ENCODE data around the gene NKPD1. TPM values are rescaled to one million over a fixed set of nuclear protein-coding genes. Genes with fewer than 3 reads are reported as not detected.

Gene NKPD1
- total RNA-seq, 4 donors from 2014 or later, result 0.35 to 0.40 TPM; not detected in 2

- no peak for TF ChIP-seq CTCF (IDR thresholded peaks at IDR 0.05)
- no peak for DNase-seq
- Histone ChIP-seq H3K27me3 (no peaks in the 10 kb centered on the region), H3K9me3 (no peaks in the 10 kb centered on the region), H3K4me3 (no peak overlapping the region), H3K4me1 (peaks cover 0 to 20% (median 1%) of the 10 kb centered on the region in 4 donors), H3K27ac (no peak overlapping the region), H3K36me3 (no peaks in the 10 kb centered on the region)
These were observed 34.1 kb downstream of the NKPD1 start for GRCh38 chr19:45126654-45127053.

- H3K27me3 ChIP-seq, result no peaks in the 10 kb centered on the region
- TF ChIP-seq CTCF (IDR thresholded peaks at IDR 0.05) (peak; percentile 57 to 82 (median 74)), POLR2A (IDR thresholded peaks at IDR 0.05) (no peak)
- H3K4me3 ChIP-seq, result no peak overlapping the region
- peaks cover 0 to 20% (median 3%) of the 10 kb centered on the region in 4 donors for H3K4me1 ChIP-seq
- peak; percentile 72 to 88 (median 86) for DNase-seq
- H3K9me3 ChIP-seq, result no peaks in the 10 kb centered on the region
- no peaks in the 10 kb centered on the region for H3K36me3 ChIP-seq
- no peak overlapping the region for H3K27ac ChIP-seq
These were observed 34.7 kb downstream of the NKPD1 start for GRCh38 chr19:45125975-45126493.

- TF ChIP-seq POLR2A (IDR thresholded peaks at IDR 0.05) (no peak), CTCF (IDR thresholded peaks at IDR 0.05) (no peak)
- DNase-seq, result no peak
- Histone ChIP-seq H3K36me3 (no peaks in the 10 kb centered on the region), H3K4me3 (no peak overlapping the region), H3K27me3 (no peaks in the 10 kb centered on the region), H3K27ac (no peak overlapping the region), H3K4me1 (peaks cover 0 to 20% (median 3%) of the 10 kb centered on the region in 4 donors), H3K9me3 (no peaks in the 10 kb centered on the region)
These were observed 35.4 kb downstream of the NKPD1 start for GRCh38 chr19:45125360-45125759.

- H3K27ac ChIP-seq, result no peak overlapping the region
- TF ChIP-seq POLR2A (IDR thresholded peaks at IDR 0.05) (no peak), CTCF (IDR thresholded peaks at IDR 0.05) (no peak)
- no peaks in the 10 kb centered on the region for H3K36me3 ChIP-seq
- no peak for DNase-seq
- H3K4me3 ChIP-seq, result no peak overlapping the region
- H3K9me3 ChIP-seq, result no peaks in the 10 kb centered on the region
- H3K4me1 ChIP-seq, result peaks cover 0 to 27% (median 6%) of the 10 kb centered on the region in 4 donors
- H3K27me3 ChIP-seq, result no peaks in the 10 kb centered on the region
These were observed 36.8 kb downstream of the NKPD1 start for GRCh38 chr19:45124021-45124420.

GRCh38 chr19:45123440-45123850, 37.3 kb downstream of the NKPD1 start:
- Histone ChIP-seq H3K27me3 (no peaks in the 10 kb centered on the region), H3K36me3 (no peaks in the 10 kb centered on the region), H3K4me1 (peaks cover 0 to 32% (median 9%) of the 10 kb centered on the region in 4 donors), H3K27ac (no peak overlapping the region), H3K9me3 (no peaks in the 10 kb centered on the region), H3K4me3 (no peak overlapping the region)
- DNase-seq, result no peak
- TF ChIP-seq POLR2A (IDR thresholded peaks at IDR 0.05), result no peak
- no peak for TF ChIP-seq CTCF (IDR thresholded peaks at IDR 0.05)

GRCh38 chr19:45122832-45123231, 38.0 kb downstream of the NKPD1 start:
- Histone ChIP-seq H3K9me3 (no peaks in the 10 kb centered on the region), H3K27me3 (no peaks in the 10 kb centered on the region), H3K4me1 (peaks cover 0 to 38% (median 12%) of the 10 kb centered on the region in 4 donors), H3K27ac (no peak overlapping the region), H3K36me3 (no peaks in the 10 kb centered on the region), H3K4me3 (no peak overlapping the region)
- no peak for DNase-seq
- no peak for TF ChIP-seq POLR2A (IDR thresholded peaks at IDR 0.05)
- no peak for TF ChIP-seq CTCF (IDR thresholded peaks at IDR 0.05)

Data from Peyer's patch (tissue), 4 donors.